NB4 (cell line): ENCODE results near the gene PIP5K1B.

Experiments
- POLR2A ChIP-seq: IDR thresholded peaks from 2 replicates; pipeline ENCODE4 v1.6.1; 2011; ENCODE audit warnings: mild to moderate bottlenecking; ENCODE audit not compliant: insufficient read length; ENCODE audit errors: extremely low read depth
- TF ChIP-seq, protein P1 (sequence below): IDR thresholded peaks from one replicate; pipeline ENCODE4 v1.5.1; 2012; ENCODE audit warnings: low read depth, low read length

DNA sequence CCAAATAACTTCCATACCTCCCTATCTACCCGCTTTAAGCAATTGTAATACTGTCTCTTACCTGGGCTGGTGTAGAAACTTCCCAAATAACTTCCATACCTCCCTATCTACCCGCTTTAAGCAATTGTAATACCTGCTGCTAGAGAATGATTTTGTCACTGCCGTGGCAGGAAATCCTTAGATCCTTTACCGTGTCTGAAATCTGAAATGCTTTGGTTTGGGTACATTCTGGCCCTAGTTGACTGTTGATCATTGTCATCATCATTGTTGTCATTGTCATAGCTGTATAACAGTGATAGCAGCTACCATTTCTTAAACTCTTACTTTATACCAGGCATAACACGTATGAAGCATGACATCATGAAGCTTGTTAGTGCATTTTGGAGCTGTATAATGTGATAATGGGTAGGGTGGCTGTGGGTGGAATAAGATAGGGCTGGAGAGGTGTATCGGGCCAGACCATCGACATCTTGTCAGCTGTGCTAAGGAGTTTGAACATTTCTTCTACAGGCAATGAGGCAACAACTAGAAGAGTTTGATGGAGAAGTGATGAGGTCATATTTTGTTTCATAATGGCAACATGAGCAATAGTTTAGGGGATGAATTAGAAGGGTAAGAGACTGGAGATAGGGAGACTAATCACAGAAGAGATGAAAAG, 15.7 kb downstream of the PIP5K1B start:
- TF ChIP-seq, protein P1, sequence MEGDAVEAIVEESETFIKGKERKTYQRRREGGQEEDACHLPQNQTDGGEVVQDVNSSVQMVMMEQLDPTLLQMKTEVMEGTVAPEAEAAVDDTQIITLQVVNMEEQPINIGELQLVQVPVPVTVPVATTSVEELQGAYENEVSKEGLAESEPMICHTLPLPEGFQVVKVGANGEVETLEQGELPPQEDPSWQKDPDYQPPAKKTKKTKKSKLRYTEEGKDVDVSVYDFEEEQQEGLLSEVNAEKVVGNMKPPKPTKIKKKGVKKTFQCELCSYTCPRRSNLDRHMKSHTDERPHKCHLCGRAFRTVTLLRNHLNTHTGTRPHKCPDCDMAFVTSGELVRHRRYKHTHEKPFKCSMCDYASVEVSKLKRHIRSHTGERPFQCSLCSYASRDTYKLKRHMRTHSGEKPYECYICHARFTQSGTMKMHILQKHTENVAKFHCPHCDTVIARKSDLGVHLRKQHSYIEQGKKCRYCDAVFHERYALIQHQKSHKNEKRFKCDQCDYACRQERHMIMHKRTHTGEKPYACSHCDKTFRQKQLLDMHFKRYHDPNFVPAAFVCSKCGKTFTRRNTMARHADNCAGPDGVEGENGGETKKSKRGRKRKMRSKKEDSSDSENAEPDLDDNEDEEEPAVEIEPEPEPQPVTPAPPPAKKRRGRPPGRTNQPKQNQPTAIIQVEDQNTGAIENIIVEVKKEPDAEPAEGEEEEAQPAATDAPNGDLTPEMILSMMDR: no peak
- no peak for TF ChIP-seq POLR2A
